OCI-LY1 (cell line): ENCODE measurements around the gene CRADD.

Experiments used
- CTCF ChIP-seq: fragments of 200-600 bp; sonication (generic), shearing (Covaris generic); IDR thresholded peaks from 2 replicates; pipeline ENCODE4 v1.5.1; 2017; ENCODE audit warnings: mild to moderate bottlenecking, antibody characterized with exemption, low read length, moderate library complexity, mixed read lengths
- EZH2 ChIP-seq: fragments of 200-600 bp; sonication (generic), shearing (Covaris generic); IDR thresholded peaks from 2 replicates; pipeline ENCODE4 v1.8.0; 2017; ENCODE audit warnings: borderline replicate concordance, mixed run types, mild to moderate bottlenecking, antibody characterized with exemption, low read length, moderate library complexity, mixed read lengths

- TF ChIP-seq CTCF (no peak), EZH2 (no peak)
These were observed 89.2 kb downstream of the CRADD start for GRCh38 chr12:93766371-93766770.
